DND-41 (cell line): Measurements from ENCODE around the gene TKFC.

ENCODE experiments used
- CTCF ChIP-seq: IDR thresholded peaks from 2 replicates; pipeline ENCODE4 v1.5.1; 2012; ENCODE audit warnings: borderline replicate concordance, low read length, moderate library complexity, mild to moderate bottlenecking; ENCODE audit not compliant: poor library complexity, severe bottlenecking; ENCODE audit errors: extremely low read depth
- EZH2 ChIP-seq: IDR thresholded peaks from 3 replicates; pipeline ENCODE4 v1.6.1; 2012; ENCODE audit warnings: borderline replicate concordance, low read depth, mild to moderate bottlenecking, moderate library complexity, low read length, inconsistent platforms; ENCODE audit not compliant: severe bottlenecking

GRCh38 chr11:61310749-61311148 is 22.3 kb upstream of the TKFC start:
- TF ChIP-seq CTCF: no peak
- no peak for TF ChIP-seq EZH2
